Epithelial cell of esophagus (primary cell): Measurements from ENCODE around the gene THADA.
"Not testable (repeated sequence)": the region's sequence is repeated elsewhere in the genome, so short reads cannot be mapped to it uniquely, and the experiment has no call there.

Source experiments
- DNase-seq: peaks from one replicate; pipeline ENCODE4 v3.0.0; 2010; ENCODE audit warnings: low read depth
- H3K4me3 ChIP-seq: 2 replicates; pipeline ENCODE4 v1.5.1; 2011; ENCODE audit warnings: mild to moderate bottlenecking, low read length, control low read depth
- CTCF ChIP-seq: IDR thresholded peaks from 2 replicates; pipeline ENCODE4 v1.5.1; 2011; ENCODE audit warnings: low read depth, mild to moderate bottlenecking, low read length, control low read depth, inconsistent platforms; ENCODE audit not compliant: insufficient read depth; ENCODE audit errors: missing control alignments

The THADA gene

GRCh38 chr2:43538034-43538670 lies 57.7 kb downstream of the THADA start:
- DNase-seq: peak; percentile 51
- TF ChIP-seq CTCF: no peak
- no peak overlapping the region for H3K4me3 ChIP-seq

- no peak for DNase-seq
Measured at GRCh38 chr2:43537137-43537536, 58.7 kb downstream of the THADA start.

GRCh38 chr2:43534569-43534968 lies 61.3 kb downstream of the THADA start:
- TF ChIP-seq CTCF: no peak
- H3K4me3 ChIP-seq: no peak overlapping the region
- no peak for DNase-seq

More at GRCh38 chr2:43537137-43537536, 58.7 kb downstream of the THADA start:
- no peak for TF ChIP-seq CTCF
- H3K4me3 ChIP-seq: no peak overlapping the region

DNA sequence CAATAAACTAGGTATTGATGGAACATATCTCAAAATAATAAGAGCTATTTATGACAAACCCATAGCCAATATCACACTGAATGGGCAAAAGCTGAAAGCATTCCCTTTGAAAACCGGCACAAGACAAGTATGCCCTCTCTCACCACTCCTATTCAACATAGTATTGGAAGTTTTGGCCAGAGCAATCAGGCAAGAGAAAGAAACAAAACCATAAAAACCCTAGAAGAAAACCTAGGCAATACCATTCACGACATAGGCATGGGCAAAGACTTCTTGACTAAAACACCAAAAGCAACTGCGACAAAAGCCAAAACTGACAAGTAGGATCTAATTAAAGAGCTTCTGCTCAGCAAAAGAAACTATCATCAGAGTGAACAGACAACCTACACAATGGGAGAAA lies 63.3 kb downstream of the THADA start:
- not testable (repeated sequence) for DNase-seq, H3K4me3 ChIP-seq

- no peak for TF ChIP-seq CTCF
- no peak overlapping the region for H3K4me3 ChIP-seq
- no peak for DNase-seq
Measured at GRCh38 chr2:43531251-43531650, 64.6 kb downstream of the THADA start.

DNA sequence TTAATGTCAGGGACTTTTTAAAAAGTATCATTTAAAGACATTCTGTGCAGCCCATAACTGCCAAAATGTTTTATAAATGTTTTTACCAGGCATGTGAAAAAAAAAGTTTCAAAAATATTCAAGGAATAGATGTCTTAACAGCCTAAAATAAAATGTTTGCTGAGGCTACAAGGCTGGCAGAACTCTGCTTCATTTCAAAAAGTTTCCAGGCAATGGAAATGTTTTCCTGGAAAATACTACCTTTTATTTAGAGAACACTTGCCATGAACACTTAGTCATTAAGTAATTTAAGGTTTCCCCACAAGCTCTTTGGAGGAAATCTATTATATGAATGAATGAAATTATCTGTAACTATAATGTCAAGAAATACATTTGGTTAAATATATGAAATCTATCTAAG lies 68.8 kb downstream of the THADA start:
- H3K4me3 ChIP-seq: no peak overlapping the region
- no peak for DNase-seq
- no peak for TF ChIP-seq CTCF

GRCh38 chr2:43525506-43525905 lies 70.3 kb downstream of the THADA start:
- no peak overlapping the region for H3K4me3 ChIP-seq
- DNase-seq: no peak
- TF ChIP-seq CTCF: no peak
